Peyer's patch (tissue), 4 donors: ENCODE measurements around the gene OPTC. TPM values are rescaled to one million over a fixed set of nuclear protein-coding genes. Genes with fewer than 3 reads are reported as not detected.
A peak's percentile ranks its signal among the peaks of the same experiment; 100 is the strongest.
"Not testable (repeated sequence)": the region's sequence is repeated elsewhere in the genome, so short reads cannot be mapped to it uniquely, and the experiment has no call there.

Source experiments
- DNase-seq, 3 donors: peaks; one replicate each; pipeline ENCODE4 v3.0.0-alpha.2; 2017 to 2019
- H3K27ac ChIP-seq, 4 donors: fragments of 200-600 bp; sonication (generic); one replicate each; pipeline ENCODE4 v1.5.1; 2016 to 2019
- H3K27me3 ChIP-seq, 2 donors: fragments of 200-600 bp; sonication (generic); one replicate each; pipeline ENCODE4 v1.5.1; 2019
- H3K36me3 ChIP-seq, 3 donors: fragments of 200-600 bp; sonication (generic); one replicate each; pipeline ENCODE4 v1.5.1; 2016 to 2019
- H3K4me1 ChIP-seq, 4 donors: fragments of 200-600 bp; sonication (generic); one replicate each; pipeline ENCODE4 v1.5.1; 2016 to 2019
- H3K4me3 ChIP-seq, 4 donors: fragments of 200-600 bp; sonication (generic); 1 replicate in 3 of 4; 2 replicates in 1 of 4; pipeline ENCODE4 v1.5.1; 2016 to 2019; ENCODE audit warnings: mild to moderate bottlenecking in 1 of 4
- H3K9me3 ChIP-seq, 4 donors: fragments of 200-600 bp; sonication (generic); one replicate each; pipeline ENCODE4 v1.5.1; 2016 to 2019; ENCODE audit warnings: mild to moderate bottlenecking in 1 of 4
- CTCF ChIP-seq, 6 experiments: fragments of 450-650 bp in 4 of 6; fragments of 200-600 bp in 2 of 6; sonication (generic) in 1 of 6; IDR thresholded peaks; one replicate each; pipeline ENCODE4 v1.5.1; 2017 to 2019; ENCODE audit warnings: antibody characterized with exemption in 6 of 6, mild to moderate bottlenecking in 3 of 6, moderate library complexity in 1 of 6
- POLR2A ChIP-seq, 2 donors: fragments of 450-650 bp; IDR thresholded peaks; one replicate each; pipeline ENCODE4 v1.5.1; 2017; ENCODE audit warnings: antibody characterized with exemption in 2 of 2, mild to moderate bottlenecking in 2 of 2, moderate library complexity in 2 of 2
- total RNA-seq, 4 donors: library from RNA; depleted of rRNA; stranded (reverse); fragments of >200 nt; gene quantifications; one replicate each; pipeline ENCODE4 v1.1.0, GENCODE V29; 2016

Gene OPTC
- total RNA-seq, 4 donors from 2014 or later = not detected

DNA sequence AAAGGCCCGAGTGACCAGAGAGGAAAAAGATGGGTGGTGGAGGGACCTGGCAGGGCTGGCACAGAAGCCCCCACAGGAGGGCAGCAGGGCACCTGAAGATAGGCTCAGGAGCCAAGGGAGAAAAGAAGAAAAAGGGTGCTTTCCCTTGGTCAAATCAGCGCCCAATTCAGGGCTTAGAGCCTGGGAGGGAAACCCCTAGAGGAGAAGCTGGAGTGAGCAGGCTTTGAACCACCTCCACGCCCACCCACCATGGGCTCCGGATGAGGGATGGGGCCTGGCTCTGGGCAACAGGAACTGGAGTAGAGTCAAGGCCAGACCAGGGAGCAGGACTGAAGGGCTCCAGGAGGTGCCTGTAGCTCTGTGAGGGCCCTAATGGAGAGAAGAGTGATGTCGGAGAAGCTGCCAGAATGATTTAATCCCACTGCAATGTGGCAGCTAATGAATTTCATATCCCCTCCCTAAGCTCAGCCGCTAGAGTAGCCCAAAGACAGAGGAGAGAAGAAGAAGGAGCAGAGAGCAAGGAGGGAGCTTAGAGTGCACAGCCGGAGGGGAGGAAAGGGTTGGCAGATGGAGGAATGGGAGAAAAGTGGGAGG lies 30.4 kb upstream of the OPTC start:
- TF ChIP-seq POLR2A (IDR thresholded peaks at IDR 0.05) (no peak), CTCF (IDR thresholded peaks at IDR 0.05) (peak in 2 of 6 experiments; percentile 16 to 29)
- H3K36me3 ChIP-seq = no peaks in the 10 kb centered on the region
- peaks cover 0 to 11% (median 2%) of the 10 kb centered on the region in 4 donors for H3K4me1 ChIP-seq
- no peaks in the 10 kb centered on the region for H3K27me3 ChIP-seq
- no peak for DNase-seq
- no peak overlapping the region for H3K4me3 ChIP-seq
- H3K9me3 ChIP-seq = no peaks in the 10 kb centered on the region
- H3K27ac ChIP-seq = peak overlapping the region; percentile 2 to 84 (median 54)

GRCh38 chr1:203464226-203464625 lies 29.7 kb upstream of the OPTC start:
- DNase-seq = no peak
- no peak for TF ChIP-seq POLR2A (IDR thresholded peaks at IDR 0.05)
- no peak for TF ChIP-seq CTCF (IDR thresholded peaks at IDR 0.05)
- Histone ChIP-seq H3K27ac (peak overlapping the region; percentile 49 to 84 (median 68)), H3K36me3 (no peaks in the 10 kb centered on the region), H3K27me3 (no peaks in the 10 kb centered on the region), H3K9me3 (no peaks in the 10 kb centered on the region), H3K4me3 (no peak overlapping the region), H3K4me1 (peaks cover 0 to 11% (median 2%) of the 10 kb centered on the region in 4 donors)

GRCh38 chr1:203464743-203465142 lies 29.2 kb upstream of the OPTC start:
- Histone ChIP-seq H3K4me3 (no peak overlapping the region), H3K36me3 (no peaks in the 10 kb centered on the region), H3K27me3 (no peaks in the 10 kb centered on the region), H3K4me1 (peaks cover 0 to 11% (median 2%) of the 10 kb centered on the region in 4 donors), H3K9me3 (no peaks in the 10 kb centered on the region), H3K27ac (peak overlapping the region; percentile 52 to 84 (median 68))
- no peak for TF ChIP-seq POLR2A (IDR thresholded peaks at IDR 0.05)
- TF ChIP-seq CTCF (IDR thresholded peaks at IDR 0.05) = no peak
- no peak for DNase-seq

DNA sequence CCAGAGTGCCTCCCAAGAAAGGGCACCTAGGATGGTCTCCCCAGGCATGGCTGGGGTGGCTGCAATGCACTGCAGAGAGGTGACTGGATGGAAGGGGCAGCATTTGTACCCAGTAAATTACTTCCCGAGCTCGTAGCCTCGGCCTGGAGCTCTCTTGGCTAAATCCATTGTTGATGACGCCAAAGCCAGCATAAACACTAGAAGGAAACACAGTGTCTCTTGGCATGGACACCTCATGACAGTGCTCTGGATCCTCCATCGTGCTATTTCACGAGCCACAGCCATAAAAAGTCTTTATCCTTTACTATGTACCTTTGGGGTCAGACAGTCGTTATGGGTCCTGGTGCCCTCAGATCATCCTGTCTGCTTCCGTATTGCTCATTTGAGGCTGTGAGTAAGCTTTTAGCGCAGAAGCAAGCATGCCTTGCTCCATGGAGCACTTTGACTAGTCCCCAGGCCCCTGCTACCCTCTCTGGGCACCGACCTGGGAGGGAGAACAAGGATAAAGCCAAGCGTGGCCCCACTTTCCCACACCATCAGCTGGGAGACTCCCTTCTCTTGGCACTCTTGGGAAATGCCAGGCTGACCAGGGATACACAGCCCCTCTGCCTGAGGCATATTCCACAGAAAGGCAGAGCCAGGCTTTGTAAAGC lies 28.7 kb upstream of the OPTC start:
- Histone ChIP-seq H3K4me3 (no peak overlapping the region), H3K27me3 (no peaks in the 10 kb centered on the region), H3K9me3 (no peaks in the 10 kb centered on the region), H3K36me3 (no peaks in the 10 kb centered on the region), H3K27ac (peak overlapping the region; percentile 52 to 84 (median 73)), H3K4me1 (peaks cover 0 to 11% (median 2%) of the 10 kb centered on the region in 4 donors)
- TF ChIP-seq CTCF (IDR thresholded peaks at IDR 0.05) (no peak), POLR2A (IDR thresholded peaks at IDR 0.05) (no peak)
- DNase-seq = peak in 1 of 3 donors; percentile 61

- TF ChIP-seq CTCF (IDR thresholded peaks at IDR 0.05) (no peak), POLR2A (IDR thresholded peaks at IDR 0.05) (no peak)
- H3K36me3 ChIP-seq = no peaks in the 10 kb centered on the region
- DNase-seq = peak in 1 of 3 donors; percentile 59
Measured at GRCh38 chr1:203465948-203466347, 28.0 kb upstream of the OPTC start.

GRCh38 chr1:203466906-203467549 lies 26.9 kb upstream of the OPTC start:
- DNase-seq, H3K27me3 ChIP-seq, H3K36me3 ChIP-seq, H3K4me3 ChIP-seq, H3K9me3 ChIP-seq: not testable (repeated sequence)
- peaks cover 0 to 11% (median 2%) of the 10 kb centered on the region in 4 donors for H3K4me1 ChIP-seq
- H3K27ac ChIP-seq = peak overlapping the region; percentile 52 to 84 (median 73)

More at GRCh38 chr1:203465948-203466347, 28.0 kb upstream of the OPTC start:
- no peaks in the 10 kb centered on the region for H3K27me3 ChIP-seq
- peaks cover 0 to 11% (median 2%) of the 10 kb centered on the region in 4 donors for H3K4me1 ChIP-seq
- H3K4me3 ChIP-seq = no peak overlapping the region
- no peaks in the 10 kb centered on the region for H3K9me3 ChIP-seq
- H3K27ac ChIP-seq = peak overlapping the region; percentile 52 to 84 (median 73)
